WTC11 (cell line): ENCODE data around the gene ANAPC7. TPM values are rescaled to one million over a fixed set of nuclear protein-coding genes. Genes with fewer than 3 reads are reported as not detected.

Experiments
- ATAC-seq: fragments of 200-7000 bp; cut with Tn5 transposase; 2 replicates; pipeline ENCODE4 v1.10.0; 2021; ENCODE audit warnings: mild to moderate bottlenecking, moderate library complexity
- CTCF ChIA-PET: fragments of 300-600 bp; sonication (Branson Sonifier 250); formaldehyde crosslinking; loops from one replicate; lab custom pipeline; 2021; ENCODE audit warnings: antibody characterized with exemption; lab: Charles Lee
- POLR2A ChIA-PET: fragments of 350-600 bp; sonication (Branson Sonifier 250); formaldehyde crosslinking; loops from one replicate; lab custom pipeline; 2021; ENCODE audit warnings: antibody characterized with exemption; lab: Charles Lee
- DNase-seq: peaks from one replicate; pipeline ENCODE4 v3.0.0; 2021; ENCODE audit warnings: low spot score
- H3K27ac Mint-ChIP-seq: 2 replicates; pipeline ENCODE4 v1.8.0; 2021; ENCODE audit warnings: mixed read lengths
- H3K27me3 Mint-ChIP-seq: 2 replicates; pipeline ENCODE4 v1.8.0; 2021; ENCODE audit warnings: low read depth, mild to moderate bottlenecking, moderate library complexity, mixed read lengths
- H3K36me3 Mint-ChIP-seq: 2 replicates; pipeline ENCODE4 v1.8.0; 2021; ENCODE audit warnings: mixed read lengths
- H3K4me1 Mint-ChIP-seq: 2 replicates; pipeline ENCODE4 v1.8.0; 2022; ENCODE audit warnings: mixed read lengths
- H3K4me3 Mint-ChIP-seq: 2 replicates; pipeline ENCODE4 v1.8.0; 2021; ENCODE audit warnings: mild to moderate bottlenecking, moderate library complexity, mixed read lengths
- H3K9me3 Mint-ChIP-seq: 2 replicates; pipeline ENCODE4 v1.8.0; 2021; ENCODE audit warnings: mixed read lengths
- ATF1 ChIP-seq: sonication (generic); formaldehyde crosslinking; IDR thresholded peaks from 2 replicates; pipeline ENCODE4 v1.8.1; 2023; ENCODE audit warnings: mild to moderate bottlenecking, moderate library complexity, missing genetic modification reagents
- CREM ChIP-seq: sonication (generic); formaldehyde crosslinking; IDR thresholded peaks from 2 replicates; pipeline ENCODE4 v1.8.1; 2022; ENCODE audit warnings: mild to moderate bottlenecking, missing genetic modification reagents, moderate library complexity
- FOXJ3 ChIP-seq: sonication (generic); formaldehyde crosslinking; IDR thresholded peaks from 2 replicates; pipeline ENCODE4 v1.9.0; 2021; ENCODE audit warnings: missing genetic modification reagents, mild to moderate bottlenecking, borderline replicate concordance
- GTF2I ChIP-seq: fragments of 250-450 bp; sonication (Bioruptor Pico); conservative IDR thresholded peaks from 2 replicates; pipeline ENCODE4 v1.4.0; 2021; ENCODE audit warnings: mild to moderate bottlenecking
- NFATC4 ChIP-seq: fragments of 250-450 bp; sonication (Bioruptor Pico); IDR thresholded peaks from 2 replicates; pipeline ENCODE4 v1.9.0; 2021; ENCODE audit warnings: mild to moderate bottlenecking
- NR1H2 ChIP-seq: sonication (generic); formaldehyde crosslinking; IDR thresholded peaks from 2 replicates; pipeline ENCODE4 v1.9.0; 2021; ENCODE audit warnings: mild to moderate bottlenecking, moderate library complexity, missing genetic modification reagents
- RORB ChIP-seq: fragments of 250-450 bp; sonication (Bioruptor Pico); IDR thresholded peaks from 2 replicates; pipeline ENCODE4 v1.9.0; 2021; ENCODE audit warnings: mild to moderate bottlenecking
- TEAD1 ChIP-seq: sonication (generic); formaldehyde crosslinking; IDR thresholded peaks from 2 replicates; pipeline ENCODE4 v1.8.0; 2022; ENCODE audit warnings: mild to moderate bottlenecking, missing genetic modification reagents
- TP53 ChIP-seq: sonication (generic); formaldehyde crosslinking; IDR thresholded peaks from 2 replicates; pipeline ENCODE4 v1.8.1; 2023; ENCODE audit warnings: mild to moderate bottlenecking, missing genetic modification reagents
- ZNF121 ChIP-seq: sonication (generic); formaldehyde crosslinking; IDR thresholded peaks from 2 replicates; pipeline ENCODE4 v1.8.0; 2023; ENCODE audit warnings: missing genetic modification reagents
- ZNF232 ChIP-seq: sonication (generic); formaldehyde crosslinking; IDR thresholded peaks from 2 replicates; pipeline ENCODE4 v1.8.0; 2022; ENCODE audit warnings: mild to moderate bottlenecking, missing genetic modification reagents
- ZNF263 ChIP-seq: sonication (generic); formaldehyde crosslinking; IDR thresholded peaks from 2 replicates; pipeline ENCODE4 v1.8.1; 2022; ENCODE audit warnings: low read depth, mild to moderate bottlenecking, moderate library complexity, missing genetic modification reagents
- ZNF396 ChIP-seq: fragments of 250-450 bp; sonication (Bioruptor Pico); IDR thresholded peaks from 2 replicates; pipeline ENCODE4 v1.8.0; 2021; ENCODE audit warnings: mild to moderate bottlenecking, moderate library complexity, borderline replicate concordance
- ZNF423 ChIP-seq: fragments of 250-450 bp; sonication (Bioruptor Pico); IDR thresholded peaks from 2 replicates; pipeline ENCODE4 v2.1.2; 2022; ENCODE audit warnings: mild to moderate bottlenecking, moderate library complexity
- total RNA-seq: library from RNA; stranded (reverse); gene quantifications from 3 replicates; pipeline ENCODE4 v1.2.3, GENCODE V29; 2021
- TF ChIP-seq, protein P1 (sequence below): fragments of 200-600 bp; IDR thresholded peaks from 2 replicates; pipeline ENCODE4 v1.8.0; 2022; ENCODE audit warnings: antibody characterized with exemption
- TF ChIP-seq, protein P2 (sequence below): sonication (generic); formaldehyde crosslinking; IDR thresholded peaks from 2 replicates; pipeline ENCODE4 v1.8.1; 2022; ENCODE audit warnings: mild to moderate bottlenecking, missing genetic modification reagents, moderate library complexity, borderline replicate concordance
- TF ChIP-seq, protein P3 (sequence below): sonication (generic); formaldehyde crosslinking; IDR thresholded peaks from 2 replicates; pipeline ENCODE4 v1.8.0; 2023; ENCODE audit warnings: missing genetic modification reagents
- TF ChIP-seq, protein P4 (sequence below): sonication (generic); formaldehyde crosslinking; conservative IDR thresholded peaks from 2 replicates; pipeline ENCODE4 v1.8.1; 2022; ENCODE audit warnings: mild to moderate bottlenecking, missing genetic modification reagents
- TF ChIP-seq, protein P5 (sequence below): sonication (generic); formaldehyde crosslinking; IDR thresholded peaks from 2 replicates; pipeline ENCODE4 v1.8.0; 2022; ENCODE audit warnings: missing genetic modification reagents
- TF ChIP-seq, protein P6 (sequence below): fragments of 250-450 bp; sonication (Bioruptor Pico); IDR thresholded peaks from 2 replicates; pipeline ENCODE4 v1.8.0; 2021; ENCODE audit warnings: mild to moderate bottlenecking
- TF ChIP-seq, protein P7 (sequence below): fragments of 250-450 bp; sonication (Bioruptor Pico); IDR thresholded peaks from 2 replicates; pipeline ENCODE4 v1.9.0; 2021; ENCODE audit warnings: mild to moderate bottlenecking, borderline replicate concordance

Gene ANAPC7
- total RNA-seq, 1 experiment from 2014 or later, result 93.4 TPM

DNA sequence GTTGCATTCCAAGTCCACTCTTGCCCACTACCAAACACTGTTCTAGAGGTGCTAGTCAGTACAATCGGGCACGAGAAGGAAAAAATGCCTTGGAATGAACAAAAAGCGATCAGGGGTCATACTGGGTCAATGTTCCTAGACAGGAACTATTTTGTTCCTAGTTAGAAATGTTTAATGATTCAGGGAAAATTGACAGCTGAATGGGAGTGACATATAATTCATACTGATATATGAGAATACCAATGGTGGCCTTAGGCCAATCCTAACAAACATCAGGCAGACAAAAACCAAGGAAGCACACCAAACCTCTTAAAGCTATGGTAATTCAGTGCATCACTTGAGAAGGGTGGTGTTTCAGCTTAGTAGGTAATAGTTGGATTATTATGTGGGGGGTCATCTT lies 51.1 kb downstream of the ANAPC7 start:
- H3K27me3 Mint-ChIP-seq, result no peaks in the 10 kb centered on the region
- ATAC-seq (no peak), DNase-seq (no peak)
- CTCF ChIA-PET, result interaction anchor here (0.8 to 3.7 kb wide), 2 partner anchors 25 to 79 kb away, joined by 3 to 46 read pairs; no protein-coding TSS in a partner anchor
- H3K9me3 Mint-ChIP-seq, result no peaks in the 10 kb centered on the region
- H3K36me3 Mint-ChIP-seq, result peaks cover 19% of the 10 kb centered on the region
- POLR2A ChIA-PET, result no interaction called here
- H3K4me1 Mint-ChIP-seq, result no peaks in the 10 kb centered on the region
- H3K27ac Mint-ChIP-seq, result no peak overlapping the region
- TF ChIP-seq, protein P1, sequence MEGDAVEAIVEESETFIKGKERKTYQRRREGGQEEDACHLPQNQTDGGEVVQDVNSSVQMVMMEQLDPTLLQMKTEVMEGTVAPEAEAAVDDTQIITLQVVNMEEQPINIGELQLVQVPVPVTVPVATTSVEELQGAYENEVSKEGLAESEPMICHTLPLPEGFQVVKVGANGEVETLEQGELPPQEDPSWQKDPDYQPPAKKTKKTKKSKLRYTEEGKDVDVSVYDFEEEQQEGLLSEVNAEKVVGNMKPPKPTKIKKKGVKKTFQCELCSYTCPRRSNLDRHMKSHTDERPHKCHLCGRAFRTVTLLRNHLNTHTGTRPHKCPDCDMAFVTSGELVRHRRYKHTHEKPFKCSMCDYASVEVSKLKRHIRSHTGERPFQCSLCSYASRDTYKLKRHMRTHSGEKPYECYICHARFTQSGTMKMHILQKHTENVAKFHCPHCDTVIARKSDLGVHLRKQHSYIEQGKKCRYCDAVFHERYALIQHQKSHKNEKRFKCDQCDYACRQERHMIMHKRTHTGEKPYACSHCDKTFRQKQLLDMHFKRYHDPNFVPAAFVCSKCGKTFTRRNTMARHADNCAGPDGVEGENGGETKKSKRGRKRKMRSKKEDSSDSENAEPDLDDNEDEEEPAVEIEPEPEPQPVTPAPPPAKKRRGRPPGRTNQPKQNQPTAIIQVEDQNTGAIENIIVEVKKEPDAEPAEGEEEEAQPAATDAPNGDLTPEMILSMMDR, result no peak
- TF ChIP-seq, protein P2, sequence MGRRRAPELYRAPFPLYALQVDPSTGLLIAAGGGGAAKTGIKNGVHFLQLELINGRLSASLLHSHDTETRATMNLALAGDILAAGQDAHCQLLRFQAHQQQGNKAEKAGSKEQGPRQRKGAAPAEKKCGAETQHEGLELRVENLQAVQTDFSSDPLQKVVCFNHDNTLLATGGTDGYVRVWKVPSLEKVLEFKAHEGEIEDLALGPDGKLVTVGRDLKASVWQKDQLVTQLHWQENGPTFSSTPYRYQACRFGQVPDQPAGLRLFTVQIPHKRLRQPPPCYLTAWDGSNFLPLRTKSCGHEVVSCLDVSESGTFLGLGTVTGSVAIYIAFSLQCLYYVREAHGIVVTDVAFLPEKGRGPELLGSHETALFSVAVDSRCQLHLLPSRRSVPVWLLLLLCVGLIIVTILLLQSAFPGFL, result no peak
- TF ChIP-seq ZNF121 (CRISPR knock-in tag), result no peak
- no peak for TF ChIP-seq NFATC4 (CRISPR knock-in tag)
- no peak for TF ChIP-seq ATF1 (CRISPR knock-in tag)
- TF ChIP-seq, protein P3, sequence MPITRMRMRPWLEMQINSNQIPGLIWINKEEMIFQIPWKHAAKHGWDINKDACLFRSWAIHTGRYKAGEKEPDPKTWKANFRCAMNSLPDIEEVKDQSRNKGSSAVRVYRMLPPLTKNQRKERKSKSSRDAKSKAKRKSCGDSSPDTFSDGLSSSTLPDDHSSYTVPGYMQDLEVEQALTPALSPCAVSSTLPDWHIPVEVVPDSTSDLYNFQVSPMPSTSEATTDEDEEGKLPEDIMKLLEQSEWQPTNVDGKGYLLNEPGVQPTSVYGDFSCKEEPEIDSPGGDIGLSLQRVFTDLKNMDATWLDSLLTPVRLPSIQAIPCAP, result no peak
- TF ChIP-seq TEAD1, result no peak
- TF ChIP-seq NR1H2, result no peak
- no peak for TF ChIP-seq CREM (CRISPR knock-in tag)
- no peak for TF ChIP-seq ZNF423
- TF ChIP-seq TP53 (CRISPR knock-in tag), result no peak
- TF ChIP-seq FOXJ3 (CRISPR knock-in tag), result no peak
- no peak for TF ChIP-seq RORB (CRISPR knock-in tag)
- TF ChIP-seq, protein P4, sequence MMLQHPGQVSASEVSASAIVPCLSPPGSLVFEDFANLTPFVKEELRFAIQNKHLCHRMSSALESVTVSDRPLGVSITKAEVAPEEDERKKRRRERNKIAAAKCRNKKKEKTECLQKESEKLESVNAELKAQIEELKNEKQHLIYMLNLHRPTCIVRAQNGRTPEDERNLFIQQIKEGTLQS (CRISPR knock-in tag), result no peak
- H3K4me3 Mint-ChIP-seq, result no peak overlapping the region

DNA sequence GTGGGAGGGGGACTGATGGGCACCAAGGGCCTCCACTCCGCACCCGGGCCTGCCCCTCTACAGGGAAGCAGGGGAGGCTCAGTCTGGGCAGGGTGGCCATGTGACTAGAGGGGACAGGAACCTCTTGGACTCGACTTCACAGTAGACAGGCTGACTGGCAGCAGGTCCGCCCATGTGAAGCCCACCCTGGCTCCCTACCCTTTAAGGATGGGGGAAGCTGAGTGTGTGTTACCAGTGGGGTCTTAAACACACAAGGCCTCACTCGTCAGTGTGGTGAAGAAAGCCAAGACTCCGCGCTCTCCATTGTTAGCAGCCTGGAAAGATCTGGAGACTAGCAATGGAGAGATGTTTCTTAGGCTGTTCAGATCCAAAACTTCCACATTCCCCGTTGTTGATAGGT lies 52.4 kb downstream of the ANAPC7 start:
- no peak overlapping the region; the same call in 1 of the 2 replicates for H3K27ac Mint-ChIP-seq
- no peaks in the 10 kb centered on the region for H3K4me1 Mint-ChIP-seq
- no peak for ATAC-seq
- ChIA-PET POLR2A (interaction anchor here (0.6 kb wide), 1 partner anchor 9 kb away, joined by 3 read pairs; no protein-coding TSS in a partner anchor), CTCF (interaction anchor here (3.7 kb wide), 1 partner anchor 80 kb away, joined by 46 read pairs; no protein-coding TSS in a partner anchor)
- TF ChIP-seq, protein P5, sequence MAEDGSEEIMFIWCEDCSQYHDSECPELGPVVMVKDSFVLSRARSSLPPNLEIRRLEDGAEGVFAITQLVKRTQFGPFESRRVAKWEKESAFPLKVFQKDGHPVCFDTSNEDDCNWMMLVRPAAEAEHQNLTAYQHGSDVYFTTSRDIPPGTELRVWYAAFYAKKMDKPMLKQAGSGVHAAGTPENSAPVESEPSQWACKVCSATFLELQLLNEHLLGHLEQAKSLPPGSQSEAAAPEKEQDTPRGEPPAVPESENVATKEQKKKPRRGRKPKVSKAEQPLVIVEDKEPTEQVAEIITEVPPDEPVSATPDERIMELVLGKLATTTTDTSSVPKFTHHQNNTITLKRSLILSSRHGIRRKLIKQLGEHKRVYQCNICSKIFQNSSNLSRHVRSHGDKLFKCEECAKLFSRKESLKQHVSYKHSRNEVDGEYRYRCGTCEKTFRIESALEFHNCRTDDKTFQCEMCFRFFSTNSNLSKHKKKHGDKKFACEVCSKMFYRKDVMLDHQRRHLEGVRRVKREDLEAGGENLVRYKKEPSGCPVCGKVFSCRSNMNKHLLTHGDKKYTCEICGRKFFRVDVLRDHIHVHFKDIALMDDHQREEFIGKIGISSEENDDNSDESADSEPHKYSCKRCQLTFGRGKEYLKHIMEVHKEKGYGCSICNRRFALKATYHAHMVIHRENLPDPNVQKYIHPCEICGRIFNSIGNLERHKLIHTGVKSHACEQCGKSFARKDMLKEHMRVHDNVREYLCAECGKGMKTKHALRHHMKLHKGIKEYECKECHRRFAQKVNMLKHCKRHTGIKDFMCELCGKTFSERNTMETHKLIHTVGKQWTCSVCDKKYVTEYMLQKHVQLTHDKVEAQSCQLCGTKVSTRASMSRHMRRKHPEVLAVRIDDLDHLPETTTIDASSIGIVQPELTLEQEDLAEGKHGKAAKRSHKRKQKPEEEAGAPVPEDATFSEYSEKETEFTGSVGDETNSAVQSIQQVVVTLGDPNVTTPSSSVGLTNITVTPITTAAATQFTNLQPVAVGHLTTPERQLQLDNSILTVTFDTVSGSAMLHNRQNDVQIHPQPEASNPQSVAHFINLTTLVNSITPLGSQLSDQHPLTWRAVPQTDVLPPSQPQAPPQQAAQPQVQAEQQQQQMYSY (CRISPR knock-in tag), result no peak
- TF ChIP-seq ZNF232 (CRISPR knock-in tag) (no peak), ZNF396 (CRISPR knock-in tag) (no peak), GTF2I (no peak), ZNF263 (CRISPR knock-in tag) (no peak)
- TF ChIP-seq, protein P3, result no peak
- TF ChIP-seq, protein P6, sequence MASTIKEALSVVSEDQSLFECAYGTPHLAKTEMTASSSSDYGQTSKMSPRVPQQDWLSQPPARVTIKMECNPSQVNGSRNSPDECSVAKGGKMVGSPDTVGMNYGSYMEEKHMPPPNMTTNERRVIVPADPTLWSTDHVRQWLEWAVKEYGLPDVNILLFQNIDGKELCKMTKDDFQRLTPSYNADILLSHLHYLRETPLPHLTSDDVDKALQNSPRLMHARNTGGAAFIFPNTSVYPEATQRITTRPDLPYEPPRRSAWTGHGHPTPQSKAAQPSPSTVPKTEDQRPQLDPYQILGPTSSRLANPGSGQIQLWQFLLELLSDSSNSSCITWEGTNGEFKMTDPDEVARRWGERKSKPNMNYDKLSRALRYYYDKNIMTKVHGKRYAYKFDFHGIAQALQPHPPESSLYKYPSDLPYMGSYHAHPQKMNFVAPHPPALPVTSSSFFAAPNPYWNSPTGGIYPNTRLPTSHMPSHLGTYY (CRISPR knock-in tag), result no peak
- TF ChIP-seq, protein P7, sequence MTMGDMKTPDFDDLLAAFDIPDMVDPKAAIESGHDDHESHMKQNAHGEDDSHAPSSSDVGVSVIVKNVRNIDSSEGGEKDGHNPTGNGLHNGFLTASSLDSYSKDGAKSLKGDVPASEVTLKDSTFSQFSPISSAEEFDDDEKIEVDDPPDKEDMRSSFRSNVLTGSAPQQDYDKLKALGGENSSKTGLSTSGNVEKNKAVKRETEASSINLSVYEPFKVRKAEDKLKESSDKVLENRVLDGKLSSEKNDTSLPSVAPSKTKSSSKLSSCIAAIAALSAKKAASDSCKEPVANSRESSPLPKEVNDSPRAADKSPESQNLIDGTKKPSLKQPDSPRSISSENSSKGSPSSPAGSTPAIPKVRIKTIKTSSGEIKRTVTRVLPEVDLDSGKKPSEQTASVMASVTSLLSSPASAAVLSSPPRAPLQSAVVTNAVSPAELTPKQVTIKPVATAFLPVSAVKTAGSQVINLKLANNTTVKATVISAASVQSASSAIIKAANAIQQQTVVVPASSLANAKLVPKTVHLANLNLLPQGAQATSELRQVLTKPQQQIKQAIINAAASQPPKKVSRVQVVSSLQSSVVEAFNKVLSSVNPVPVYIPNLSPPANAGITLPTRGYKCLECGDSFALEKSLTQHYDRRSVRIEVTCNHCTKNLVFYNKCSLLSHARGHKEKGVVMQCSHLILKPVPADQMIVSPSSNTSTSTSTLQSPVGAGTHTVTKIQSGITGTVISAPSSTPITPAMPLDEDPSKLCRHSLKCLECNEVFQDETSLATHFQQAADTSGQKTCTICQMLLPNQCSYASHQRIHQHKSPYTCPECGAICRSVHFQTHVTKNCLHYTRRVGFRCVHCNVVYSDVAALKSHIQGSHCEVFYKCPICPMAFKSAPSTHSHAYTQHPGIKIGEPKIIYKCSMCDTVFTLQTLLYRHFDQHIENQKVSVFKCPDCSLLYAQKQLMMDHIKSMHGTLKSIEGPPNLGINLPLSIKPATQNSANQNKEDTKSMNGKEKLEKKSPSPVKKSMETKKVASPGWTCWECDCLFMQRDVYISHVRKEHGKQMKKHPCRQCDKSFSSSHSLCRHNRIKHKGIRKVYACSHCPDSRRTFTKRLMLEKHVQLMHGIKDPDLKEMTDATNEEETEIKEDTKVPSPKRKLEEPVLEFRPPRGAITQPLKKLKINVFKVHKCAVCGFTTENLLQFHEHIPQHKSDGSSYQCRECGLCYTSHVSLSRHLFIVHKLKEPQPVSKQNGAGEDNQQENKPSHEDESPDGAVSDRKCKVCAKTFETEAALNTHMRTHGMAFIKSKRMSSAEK (CRISPR knock-in tag), result no peak
- H3K27me3 Mint-ChIP-seq, result no peaks in the 10 kb centered on the region
- H3K36me3 Mint-ChIP-seq, result peaks cover 31% of the 10 kb centered on the region
- H3K4me3 Mint-ChIP-seq, result no peak overlapping the region
- DNase-seq, result no peak
- H3K9me3 Mint-ChIP-seq, result no peaks in the 10 kb centered on the region
